Neural progenitor cell (in vitro differentiated cells): ENCODE data around the gene RNF114. TPM values are rescaled to one million over a fixed set of nuclear protein-coding genes. Genes with fewer than 3 reads are reported as not detected.

ENCODE experiments used
- DNase-seq: peaks from one replicate; pipeline ENCODE4 v3.0.0-alpha.2; 2016; ENCODE audit warnings: low spot score
- H2AFZ ChIP-seq: fragments of 200-600 bp; sonication (generic); replicated peaks from 2 replicates; pipeline ENCODE4 v1.6.1; 2016; ENCODE audit warnings: antibody characterized with exemption
- H3F3A ChIP-seq: fragments of 200-600 bp; sonication (generic); 2 replicates; pipeline ENCODE4 v1.6.1; 2016; ENCODE audit warnings: antibody characterized with exemption, low read depth
- H3K27ac ChIP-seq: fragments of 200-600 bp; sonication (generic); 2 replicates; pipeline ENCODE4 v1.5.1; 2016; ENCODE audit warnings: mild to moderate bottlenecking
- H3K27me3 ChIP-seq: fragments of 200-600 bp; sonication (generic); 2 replicates; pipeline ENCODE4 v1.6.1; 2016; ENCODE audit warnings: mild to moderate bottlenecking, moderate library complexity
- H3K36me3 ChIP-seq: fragments of 200-600 bp; sonication (generic); 2 replicates; pipeline ENCODE4 v1.5.1; 2016
- H3K4me1 ChIP-seq: fragments of 200-600 bp; sonication (generic); 2 replicates; pipeline ENCODE4 v1.6.1; 2016; ENCODE audit warnings: mixed run types
- H3K4me2 ChIP-seq: fragments of 200-600 bp; sonication (generic); 2 replicates; pipeline ENCODE4 v1.6.1; 2016
- H3K4me3 ChIP-seq: fragments of 200-600 bp; sonication (generic); 2 replicates; pipeline ENCODE4 v1.5.1; 2016
- H3K79me2 ChIP-seq: fragments of 200-600 bp; sonication (generic); 2 replicates; pipeline ENCODE4 v1.6.1; 2016; ENCODE audit warnings: low read depth
- H3K9ac ChIP-seq: fragments of 200-600 bp; sonication (generic); 2 replicates; pipeline ENCODE4 v1.6.1; 2016
- H3K9me3 ChIP-seq: fragments of 200-600 bp; sonication (generic); 2 replicates; pipeline ENCODE4 v1.5.1; 2016; ENCODE audit warnings: low read depth
- H4K20me1 ChIP-seq: fragments of 200-600 bp; sonication (generic); 2 replicates; pipeline ENCODE4 v1.6.1; 2016; ENCODE audit warnings: low read depth
- H3K27ac Mint-ChIP-seq: 3 replicates; pipeline ENCODE4 v1.8.0; 2021; ENCODE audit warnings: mixed read lengths
- H3K27me3 Mint-ChIP-seq: 2 replicates; pipeline ENCODE4 v1.8.0; 2022; ENCODE audit warnings: low read depth, mild to moderate bottlenecking, inconsistent platforms, moderate library complexity, mixed read lengths; ENCODE audit not compliant: insufficient read depth
- H3K36me3 Mint-ChIP-seq: 3 replicates; pipeline ENCODE4 v1.8.0; 2021; ENCODE audit warnings: mixed read lengths
- H3K4me1 Mint-ChIP-seq: 3 replicates; pipeline ENCODE4 v1.8.0; 2021; ENCODE audit warnings: mixed read lengths
- H3K4me3 Mint-ChIP-seq: 3 replicates; pipeline ENCODE4 v1.8.0; 2021; ENCODE audit warnings: mild to moderate bottlenecking, moderate library complexity, mixed read lengths
- H3K9me3 Mint-ChIP-seq: 3 replicates; pipeline ENCODE4 v1.8.0; 2020; ENCODE audit warnings: mixed read lengths
- EZH2 ChIP-seq: fragments of 200-600 bp; sonication (generic); IDR thresholded peaks from 2 replicates; pipeline ENCODE4 v1.6.1; 2017; ENCODE audit warnings: antibody characterized with exemption, mild to moderate bottlenecking, moderate library complexity
- EZH2phosphoT487 ChIP-seq: fragments of 200-600 bp; sonication (generic); IDR thresholded peaks from 2 replicates; pipeline ENCODE4 v1.6.1; 2017; ENCODE audit warnings: antibody characterized with exemption
- total RNA-seq: library from RNA; depleted of rRNA; stranded (reverse); fragments of >200 nt; gene quantifications from 2 replicates; pipeline ENCODE4 v1.2.3, GENCODE V29; 2015; ENCODE audit warnings: low replicate concordance
- TF ChIP-seq, protein P1 (sequence below): fragments of 200-600 bp; sonication (generic); IDR thresholded peaks from 2 replicates; pipeline ENCODE4 v1.5.1; 2017; ENCODE audit warnings: antibody characterized with exemption, mild to moderate bottlenecking

RNF114 gene
- total RNA-seq, 1 donor from 2014 or later, result 41.3 TPM

GRCh38 chr20:49983123-49983847, 47.1 kb downstream of the RNF114 start:
- H4K20me1 ChIP-seq, result peaks cover 13% of the 10 kb centered on the region
- peaks cover 58% of the 10 kb centered on the region for H3K4me1 ChIP-seq
- Mint-ChIP-seq H3K36me3 (no peaks in the 10 kb centered on the region), H3K4me1 (peaks cover 70% of the 10 kb centered on the region), H3K27ac (no peak overlapping the region), H3K9me3 (no peaks in the 10 kb centered on the region), H3K4me3 (peak overlapping the region; percentile 89), H3K27me3 (peaks cover 22% of the 10 kb centered on the region)
- DNase-seq, result peak; percentile 53
- H3K79me2 ChIP-seq, result peaks cover 16% of the 10 kb centered on the region
- H3K27ac ChIP-seq, result no peak overlapping the region
- TF ChIP-seq, protein P1, sequence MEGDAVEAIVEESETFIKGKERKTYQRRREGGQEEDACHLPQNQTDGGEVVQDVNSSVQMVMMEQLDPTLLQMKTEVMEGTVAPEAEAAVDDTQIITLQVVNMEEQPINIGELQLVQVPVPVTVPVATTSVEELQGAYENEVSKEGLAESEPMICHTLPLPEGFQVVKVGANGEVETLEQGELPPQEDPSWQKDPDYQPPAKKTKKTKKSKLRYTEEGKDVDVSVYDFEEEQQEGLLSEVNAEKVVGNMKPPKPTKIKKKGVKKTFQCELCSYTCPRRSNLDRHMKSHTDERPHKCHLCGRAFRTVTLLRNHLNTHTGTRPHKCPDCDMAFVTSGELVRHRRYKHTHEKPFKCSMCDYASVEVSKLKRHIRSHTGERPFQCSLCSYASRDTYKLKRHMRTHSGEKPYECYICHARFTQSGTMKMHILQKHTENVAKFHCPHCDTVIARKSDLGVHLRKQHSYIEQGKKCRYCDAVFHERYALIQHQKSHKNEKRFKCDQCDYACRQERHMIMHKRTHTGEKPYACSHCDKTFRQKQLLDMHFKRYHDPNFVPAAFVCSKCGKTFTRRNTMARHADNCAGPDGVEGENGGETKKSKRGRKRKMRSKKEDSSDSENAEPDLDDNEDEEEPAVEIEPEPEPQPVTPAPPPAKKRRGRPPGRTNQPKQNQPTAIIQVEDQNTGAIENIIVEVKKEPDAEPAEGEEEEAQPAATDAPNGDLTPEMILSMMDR, result no peak
- TF ChIP-seq EZH2phosphoT487 (no peak), EZH2 (no peak)
- H3K4me3 ChIP-seq, result peak overlapping the region; percentile 78
- peak overlapping the region; percentile 55 for H2AFZ ChIP-seq
- H3K9me3 ChIP-seq, result no peaks in the 10 kb centered on the region
- no peaks in the 10 kb centered on the region for H3K36me3 ChIP-seq
- peaks cover 51% of the 10 kb centered on the region for H3F3A ChIP-seq
- H3K9ac ChIP-seq, result peak overlapping the region; percentile 53
- H3K27me3 ChIP-seq, result peaks cover 25% of the 10 kb centered on the region
- peak overlapping the region; percentile 96 for H3K4me2 ChIP-seq

- H3K4me3 Mint-ChIP-seq, result peak overlapping the region; percentile 89
- no peak overlapping the region for H3K9ac ChIP-seq
- TF ChIP-seq, protein P1, result no peak
- TF ChIP-seq EZH2phosphoT487, result no peak
- no peak for TF ChIP-seq EZH2
Observed at GRCh38 chr20:49983848-49984408, 47.7 kb downstream of the RNF114 start.

GRCh38 chr20:49984426-49985153, 48.4 kb downstream of the RNF114 start:
- peaks cover 70% of the 10 kb centered on the region for H3K4me1 ChIP-seq
- peaks cover 13% of the 10 kb centered on the region for H4K20me1 ChIP-seq
- no peaks in the 10 kb centered on the region for H3K36me3 ChIP-seq
- H3F3A ChIP-seq, result peaks cover 61% of the 10 kb centered on the region
- no peak overlapping the region for H3K27ac ChIP-seq
- Mint-ChIP-seq H3K4me1 (peaks cover 78% of the 10 kb centered on the region), H3K27me3 (peaks cover 20% of the 10 kb centered on the region), H3K27ac (no peak overlapping the region), H3K9me3 (no peaks in the 10 kb centered on the region), H3K4me3 (peak overlapping the region; percentile 89), H3K36me3 (no peaks in the 10 kb centered on the region)
- no peak for TF ChIP-seq EZH2phosphoT487
- TF ChIP-seq, protein P1, result no peak
- TF ChIP-seq EZH2, result no peak
- peaks cover 25% of the 10 kb centered on the region for H3K27me3 ChIP-seq
- no peak overlapping the region for H3K4me3 ChIP-seq
- peak overlapping the region; percentile 61 for H3K4me2 ChIP-seq
- DNase-seq, result no peak
- no peaks in the 10 kb centered on the region for H3K9me3 ChIP-seq
- H2AFZ ChIP-seq, result no peak overlapping the region
- no peak overlapping the region for H3K9ac ChIP-seq
- peaks cover 16% of the 10 kb centered on the region for H3K79me2 ChIP-seq

More at GRCh38 chr20:49983848-49984408, 47.7 kb downstream of the RNF114 start:
- Mint-ChIP-seq H3K9me3 (no peaks in the 10 kb centered on the region), H3K36me3 (no peaks in the 10 kb centered on the region), H3K27me3 (peaks cover 20% of the 10 kb centered on the region), H3K27ac (no peak overlapping the region), H3K4me1 (peaks cover 74% of the 10 kb centered on the region)
- Histone ChIP-seq H3K79me2 (peaks cover 16% of the 10 kb centered on the region), H3K27me3 (peaks cover 25% of the 10 kb centered on the region), H3K27ac (no peak overlapping the region), H3F3A (peaks cover 57% of the 10 kb centered on the region), H3K4me1 (peaks cover 64% of the 10 kb centered on the region), H3K9me3 (no peaks in the 10 kb centered on the region), H2AFZ (no peak overlapping the region), H3K4me3 (peak overlapping the region; percentile 78), H3K36me3 (no peaks in the 10 kb centered on the region), H3K4me2 (peak overlapping the region; percentile 96), H4K20me1 (peaks cover 13% of the 10 kb centered on the region)
- DNase-seq, result no peak
